ENCODE results near the gene CFAP92.

Gene CFAP92

GRCh38 chr3:129003578-129004112, 9.8 kb upstream of the CFAP92 start:
- DNase-seq = no peak

GRCh38 chr3:129002573-129003569, 9.0 kb upstream of the CFAP92 start:
- DNase-seq = no peak

- DNase-seq = no peak
These were observed 8.1 kb upstream of the CFAP92 start for GRCh38 chr3:129001806-129002572.

GRCh38 chr3:129001101-129001805, 7.4 kb upstream of the CFAP92 start, which contains the start of gene EFCC1:
Gene EFCC1, plus strand, starts transcription at chr3:129001304. Its CDS starts 325 bp downstream, at chr3:129001629.
- DNase-seq = no peak

GRCh38 chr3:129000742-129001100, 6.8 kb upstream of the CFAP92 start:
- no peak for DNase-seq

GRCh38 chr3:128999102-128999501, 5.2 kb upstream of the CFAP92 start:
- no peak for DNase-seq

- no peak for DNase-seq
These were observed 4.7 kb upstream of the CFAP92 start for GRCh38 chr3:128998561-128998960.

- no peak for DNase-seq
These were observed 3.7 kb upstream of the CFAP92 start for GRCh38 chr3:128997486-128998133.

- DNase-seq = no peak
These were observed 2.9 kb upstream of the CFAP92 start for GRCh38 chr3:128996726-128997125.

GRCh38 chr3:128996200-128996599, 2.3 kb upstream of the CFAP92 start:
- DNase-seq = no peak

- DNase-seq = no peak
These were observed 1.9 kb upstream of the CFAP92 start for GRCh38 chr3:128995737-128996136.

GRCh38 chr3:128994581-128995546, 988 bp upstream of the CFAP92 start:
- no peak for DNase-seq

GRCh38 chr3:128994173-128994512, 267 bp upstream of the CFAP92 start:
- DNase-seq = no peak

GRCh38 chr3:128992926-128993460, 883 bp downstream of the CFAP92 start:
- no peak for DNase-seq

GRCh38 chr3:128991355-128991895, 2.5 kb downstream of the CFAP92 start:
- no peak for DNase-seq

GRCh38 chr3:128988286-128988685, 5.6 kb downstream of the CFAP92 start:
- DNase-seq = no peak

GRCh38 chr3:128987302-128988100, 6.4 kb downstream of the CFAP92 start:
- DNase-seq = no peak

GRCh38 chr3:128984596-128984995, 9.3 kb downstream of the CFAP92 start:
- DNase-seq = no peak

- DNase-seq = no peak
These were observed 10.4 kb downstream of the CFAP92 start for GRCh38 chr3:128983293-128984069.

Data from activated T-cell treated with anti-CD3 and anti-CD28 coated beads for 4 hours (primary cell).